ENCODE measurements around the gene SPATA7.

SPATA7 gene

DNA sequence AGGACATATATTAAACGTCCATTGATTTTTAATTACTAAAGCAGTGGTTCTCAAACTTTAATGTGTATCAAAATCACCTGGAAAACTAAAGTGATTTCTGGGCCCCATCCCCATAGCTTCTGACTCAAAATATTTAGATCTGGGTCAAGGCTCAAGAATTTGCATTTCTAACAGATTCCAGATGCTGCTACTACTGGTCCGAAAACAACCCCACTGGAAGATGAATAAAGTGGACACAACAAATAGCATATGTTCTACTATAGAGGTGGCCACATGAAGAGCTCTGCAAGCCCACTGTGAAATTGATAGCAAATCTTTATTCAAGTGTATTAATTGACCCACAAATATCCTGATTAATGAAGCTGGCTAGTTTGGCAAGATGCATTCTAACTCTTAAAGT, 69.4 kb downstream of the SPATA7 start:
- ATAC-seq (ENCODE audit: insufficient read depth, low read depth) (no peak), DNase-seq (no peak)
- Histone ChIP-seq H3K9me3 (ENCODE audit: insufficient read depth, low read length, severe bottlenecking) (no peaks in the 10 kb centered on the region), H3K27ac (ENCODE audit: low read length) (no peak overlapping the region), H3K4me3 (ENCODE audit: low read depth in 1 of 2, low read length in 2 of 2) (no peak overlapping the region), H4K20me1 (ENCODE audit: insufficient read depth, low read length) (no peaks in the 10 kb centered on the region), H3K4me1 (ENCODE audit: insufficient read depth, low read length) (no peaks in the 10 kb centered on the region), H3K79me2 (ENCODE audit: insufficient read depth, low read length) (no peaks in the 10 kb centered on the region), H3K4me2 (ENCODE audit: insufficient read depth, low read length) (no peak overlapping the region), H3K36me3 (ENCODE audit: insufficient read depth, low read length) (no peaks in the 10 kb centered on the region), H2AFZ (ENCODE audit: low read depth, low read length) (no peak overlapping the region), H3K27me3 (ENCODE audit: insufficient read depth, low read length, poor library complexity) (no peaks in the 10 kb centered on the region), H3K9ac (ENCODE audit: low read depth, low read length) (no peak overlapping the region)
- TF ChIP-seq, protein P1, sequence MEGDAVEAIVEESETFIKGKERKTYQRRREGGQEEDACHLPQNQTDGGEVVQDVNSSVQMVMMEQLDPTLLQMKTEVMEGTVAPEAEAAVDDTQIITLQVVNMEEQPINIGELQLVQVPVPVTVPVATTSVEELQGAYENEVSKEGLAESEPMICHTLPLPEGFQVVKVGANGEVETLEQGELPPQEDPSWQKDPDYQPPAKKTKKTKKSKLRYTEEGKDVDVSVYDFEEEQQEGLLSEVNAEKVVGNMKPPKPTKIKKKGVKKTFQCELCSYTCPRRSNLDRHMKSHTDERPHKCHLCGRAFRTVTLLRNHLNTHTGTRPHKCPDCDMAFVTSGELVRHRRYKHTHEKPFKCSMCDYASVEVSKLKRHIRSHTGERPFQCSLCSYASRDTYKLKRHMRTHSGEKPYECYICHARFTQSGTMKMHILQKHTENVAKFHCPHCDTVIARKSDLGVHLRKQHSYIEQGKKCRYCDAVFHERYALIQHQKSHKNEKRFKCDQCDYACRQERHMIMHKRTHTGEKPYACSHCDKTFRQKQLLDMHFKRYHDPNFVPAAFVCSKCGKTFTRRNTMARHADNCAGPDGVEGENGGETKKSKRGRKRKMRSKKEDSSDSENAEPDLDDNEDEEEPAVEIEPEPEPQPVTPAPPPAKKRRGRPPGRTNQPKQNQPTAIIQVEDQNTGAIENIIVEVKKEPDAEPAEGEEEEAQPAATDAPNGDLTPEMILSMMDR (IDR thresholded peaks at IDR 0.05; ENCODE audit: borderline replicate concordance, extremely low read depth, low read length, poor library complexity, severe bottlenecking) = no peak
- no peak for TF ChIP-seq EZH2 (IDR thresholded peaks at IDR 0.05; ENCODE audit: borderline replicate concordance, low read depth, low read length, severe bottlenecking)

DNA sequence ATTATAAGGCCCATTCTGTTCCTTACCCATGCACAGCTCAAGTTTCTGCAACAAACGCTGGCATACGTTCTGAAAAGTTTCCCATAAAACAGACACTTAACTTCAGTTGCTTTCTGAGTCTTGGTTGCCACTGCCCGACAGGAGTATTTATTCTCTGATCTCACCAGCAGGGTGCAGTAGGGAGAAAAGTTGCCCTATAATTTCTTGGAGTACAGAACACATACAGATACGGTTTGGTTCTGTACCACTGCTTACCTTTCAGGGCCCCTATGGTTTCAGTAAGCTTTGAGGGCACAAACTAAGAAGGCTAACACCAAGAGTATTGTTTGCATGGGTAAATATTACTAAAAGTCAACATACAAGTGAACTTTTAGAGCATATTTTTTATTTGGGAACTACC, 77.9 kb downstream of the SPATA7 start:
- Histone ChIP-seq H3K79me2 (ENCODE audit: insufficient read depth, low read length) (no peaks in the 10 kb centered on the region), H3K4me1 (ENCODE audit: insufficient read depth, low read length) (no peaks in the 10 kb centered on the region), H3K36me3 (ENCODE audit: insufficient read depth, low read length) (no peaks in the 10 kb centered on the region), H3K4me3 (ENCODE audit: low read depth in 1 of 2, low read length in 2 of 2) (no peak overlapping the region), H3K4me2 (ENCODE audit: insufficient read depth, low read length) (no peak overlapping the region), H3K27ac (ENCODE audit: low read length) (no peak overlapping the region), H3K9ac (ENCODE audit: low read depth, low read length) (no peak overlapping the region), H2AFZ (ENCODE audit: low read depth, low read length) (no peak overlapping the region), H3K27me3 (ENCODE audit: insufficient read depth, low read length, poor library complexity) (no peaks in the 10 kb centered on the region), H4K20me1 (ENCODE audit: insufficient read depth, low read length) (no peaks in the 10 kb centered on the region), H3K9me3 (ENCODE audit: insufficient read depth, low read length, severe bottlenecking) (peaks cover 7% of the 10 kb centered on the region)
- peak; percentile 53; the same call in 1 of the 3 replicates for ATAC-seq (ENCODE audit: insufficient read depth, low read depth)
- TF ChIP-seq EZH2 (IDR thresholded peaks at IDR 0.05; ENCODE audit: borderline replicate concordance, low read depth, low read length, severe bottlenecking) = no peak
- TF ChIP-seq, protein P1 (IDR thresholded peaks at IDR 0.05; ENCODE audit: borderline replicate concordance, extremely low read depth, low read length, poor library complexity, severe bottlenecking) = peak; percentile 58
- DNase-seq = peak; percentile 18

DNA sequence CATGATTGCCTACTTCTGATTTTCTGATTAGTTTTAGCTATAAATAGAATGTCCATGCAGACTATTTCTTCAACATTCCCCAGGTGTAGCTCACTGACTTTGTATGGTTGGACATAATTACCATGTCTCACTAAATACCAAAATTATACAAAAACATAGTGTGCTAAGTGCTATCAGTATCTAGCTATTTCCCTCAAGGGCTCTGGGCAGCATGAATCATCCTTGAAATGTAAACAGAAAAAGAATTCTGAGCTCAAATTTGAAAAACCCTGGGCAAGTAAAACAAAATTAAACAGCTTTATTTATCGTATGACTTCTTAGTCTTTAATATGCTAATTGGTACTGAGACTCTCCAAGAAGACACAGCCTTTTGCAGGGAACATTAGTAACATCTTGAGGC, 82.9 kb downstream of the SPATA7 start:
- no peaks in the 10 kb centered on the region for H3K79me2 ChIP-seq (ENCODE audit: insufficient read depth, low read length)
- H3K27me3 ChIP-seq (ENCODE audit: insufficient read depth, low read length, poor library complexity) = no peaks in the 10 kb centered on the region
- ATAC-seq (ENCODE audit: insufficient read depth, low read depth) = no peak
- no peak overlapping the region for H3K9ac ChIP-seq (ENCODE audit: low read depth, low read length)
- no peaks in the 10 kb centered on the region for H3K9me3 ChIP-seq (ENCODE audit: insufficient read depth, low read length, severe bottlenecking)
- H2AFZ ChIP-seq (ENCODE audit: low read depth, low read length) = no peak overlapping the region
- no peak overlapping the region for H3K4me2 ChIP-seq (ENCODE audit: insufficient read depth, low read length)
- H3K36me3 ChIP-seq (ENCODE audit: insufficient read depth, low read length) = no peaks in the 10 kb centered on the region
- H4K20me1 ChIP-seq (ENCODE audit: insufficient read depth, low read length) = no peaks in the 10 kb centered on the region
- TF ChIP-seq, protein P1 (IDR thresholded peaks at IDR 0.05; ENCODE audit: borderline replicate concordance, extremely low read depth, low read length, poor library complexity, severe bottlenecking) = no peak
- TF ChIP-seq EZH2 (IDR thresholded peaks at IDR 0.05; ENCODE audit: borderline replicate concordance, low read depth, low read length, severe bottlenecking) = no peak
- no peaks in the 10 kb centered on the region for H3K4me1 ChIP-seq (ENCODE audit: insufficient read depth, low read length)
- no peak for DNase-seq
- H3K4me3 ChIP-seq (ENCODE audit: low read depth in 1 of 2, low read length in 2 of 2) = no peak overlapping the region
- no peak overlapping the region for H3K27ac ChIP-seq (ENCODE audit: low read length)
